ENCODE results near the gene TCF4. TPM values are rescaled to one million over a fixed set of nuclear protein-coding genes. Genes with fewer than 3 reads are reported as not detected.

TCF4 gene
- total and polyA plus RNA-seq, 2 experiments from 2014 or later, result 77.7 to 89.2 TPM

GRCh38 chr18:55400081-55400480 is 187.9 kb downstream of the TCF4 start:
- H3K4me1 ChIP-seq (ENCODE audit: insufficient read depth), result peaks cover 73% of the 10 kb centered on the region

GRCh38 chr18:55398858-55399257 is 189.1 kb downstream of the TCF4 start:
- no peaks in the 10 kb centered on the region for H3K27me3 ChIP-seq (ENCODE audit: insufficient read depth)
- Mint-ChIP-seq H3K36me3 (ENCODE audit: low read depth) (no peaks in the 10 kb centered on the region), H3K27me3 (ENCODE audit: insufficient read depth, low read depth, poor library complexity) (peaks cover 3% of the 10 kb centered on the region), H3K27ac (no peak overlapping the region), H3K4me3 (no peak overlapping the region), H3K9me3 (no peaks in the 10 kb centered on the region), H3K4me1 (peaks cover 73% of the 10 kb centered on the region)
- H2AFZ ChIP-seq, result no peak overlapping the region
- no peaks in the 10 kb centered on the region for H3F3A ChIP-seq (replicated peaks; ENCODE audit: low read depth)
- ATAC-seq (no peak), DNase-seq (ENCODE audit: low spot score) (no peak)
- TF ChIP-seq NANOG (IDR thresholded peaks at IDR 0.05; ENCODE audit: borderline replicate concordance) (no peak), ETS1 (IDR thresholded peaks at IDR 0.05) (no peak), JUNB (IDR thresholded peaks at IDR 0.05; ENCODE audit: unreplicated experiment) (no peak), STAT1 (IDR thresholded peaks at IDR 0.05; ENCODE audit: unreplicated experiment) (no peak), EZH2 (IDR thresholded peaks at IDR 0.05; ENCODE audit: low read depth, unreplicated experiment) (no peak), CTCF (conservative IDR thresholded peaks at IDR 0.05; ENCODE audit: low read depth in 2 of 2) (no peak), EZH2phosphoT487 (IDR thresholded peaks at IDR 0.05; ENCODE audit: unreplicated experiment) (no peak), ZNF331 (CRISPR knock-in tag; IDR thresholded peaks at IDR 0.05; ENCODE audit: low read depth) (no peak), REST (IDR thresholded peaks at IDR 0.05; ENCODE audit: unreplicated experiment) (no peak), POLR2AphosphoS5 (IDR thresholded peaks at IDR 0.05; ENCODE audit: low read depth) (no peak)
- no peaks in the 10 kb centered on the region for H3K36me3 ChIP-seq (ENCODE audit: insufficient read depth)
- no peaks in the 10 kb centered on the region for H3K9me2 ChIP-seq (ENCODE audit: insufficient read depth)
- no peak overlapping the region for H3K27ac ChIP-seq (ENCODE audit: low read depth)
- H4K20me1 ChIP-seq (replicated peaks; ENCODE audit: insufficient read depth), result no peaks in the 10 kb centered on the region
- no peak overlapping the region for H3K4me3 ChIP-seq
- peaks cover 62% of the 10 kb centered on the region for H3K4me1 ChIP-seq (ENCODE audit: insufficient read depth)
- no peak overlapping the region for H3K4me2 ChIP-seq
- H3K79me2 ChIP-seq (replicated peaks; ENCODE audit: insufficient read depth), result peaks cover 76% of the 10 kb centered on the region

More at GRCh38 chr18:55400081-55400480, 187.9 kb downstream of the TCF4 start:
- Histone ChIP-seq H3K4me3 (no peak overlapping the region), H3K36me3 (ENCODE audit: insufficient read depth) (no peaks in the 10 kb centered on the region), H3K27me3 (ENCODE audit: insufficient read depth) (no peaks in the 10 kb centered on the region), H3F3A (replicated peaks; ENCODE audit: low read depth) (no peaks in the 10 kb centered on the region), H2AFZ (no peak overlapping the region), H3K79me2 (replicated peaks; ENCODE audit: insufficient read depth) (peaks cover 80% of the 10 kb centered on the region), H3K9me2 (ENCODE audit: insufficient read depth) (no peaks in the 10 kb centered on the region), H3K27ac (ENCODE audit: low read depth) (no peak overlapping the region), H4K20me1 (replicated peaks; ENCODE audit: insufficient read depth) (no peaks in the 10 kb centered on the region), H3K4me2 (peak overlapping the region; percentile 62; the same call in 1 of the 2 replicates)
- no peak for TF ChIP-seq STAT1 (IDR thresholded peaks at IDR 0.05; ENCODE audit: unreplicated experiment)
- no peak for TF ChIP-seq EZH2phosphoT487 (IDR thresholded peaks at IDR 0.05; ENCODE audit: unreplicated experiment)
- no peak for TF ChIP-seq EZH2 (IDR thresholded peaks at IDR 0.05; ENCODE audit: low read depth, unreplicated experiment)
- Mint-ChIP-seq H3K36me3 (ENCODE audit: low read depth) (no peaks in the 10 kb centered on the region), H3K4me3 (no peak overlapping the region), H3K4me1 (peaks cover 80% of the 10 kb centered on the region), H3K27ac (no peak overlapping the region), H3K9me3 (no peaks in the 10 kb centered on the region), H3K27me3 (ENCODE audit: insufficient read depth, low read depth, poor library complexity) (peaks cover 3% of the 10 kb centered on the region)
- DNase-seq (ENCODE audit: low spot score) (no peak), ATAC-seq (no peak)

All from GM23338 (cell line).